Endothelial cell of umbilical vein (primary cell): ENCODE results near the gene PARS2. TPM values are rescaled to one million over a fixed set of nuclear protein-coding genes. Genes with fewer than 3 reads are reported as not detected.

Source experiments
- BruUV-seq: library from RNA; stranded (reverse); fragments of 400-500 nt; replicated peaks from 2 replicates; lab custom pipeline; 2021; lab: Mats Ljungman, UMichigan
- CTCF ChIA-PET: fragments of 300-600, 350-600 bp; sonication (Branson Sonifier 250); formaldehyde crosslinking; loops from one replicate; lab custom pipeline; 2021; ENCODE audit warnings: antibody characterized with exemption, inconsistent platforms; lab: Charles Lee
- POLR2A ChIA-PET: fragments of 300-600, 350-600 bp; sonication (Branson Sonifier 250); formaldehyde crosslinking; loops from one replicate; lab custom pipeline; 2021; ENCODE audit warnings: antibody characterized with exemption, inconsistent platforms; lab: Charles Lee
- DNase-seq: peaks from one replicate; pipeline ENCODE4 v3.0.0-alpha.2; 2011; ENCODE audit warnings: low read depth, low spot score
- FAIRE-seq: peaks from 2 replicates; lab custom pipeline; 2011; peaks lifted over from hg19 to GRCh38; lab: Jason Lieb, UNC
- H2AFZ ChIP-seq: 2 replicates; pipeline ENCODE4 v1.6.0; 2012; ENCODE audit warnings: low read depth, low read length, control low read depth, inconsistent platforms
- H3K27ac ChIP-seq: 2 replicates; pipeline ENCODE4 v1.5.1; 2011; ENCODE audit warnings: low read depth, mild to moderate bottlenecking, control low read depth, low read length, moderate library complexity; ENCODE audit not compliant: insufficient read depth
- H3K27me3 ChIP-seq, 2 experiments: 2 replicates each; pipeline versions ENCODE4 v1.6.0 to v1.6.1; 2011; ENCODE audit warnings: low read length in 2 of 2, mixed read lengths in 1 of 2; ENCODE audit not compliant: control insufficient read depth in 2 of 2, insufficient read depth in 2 of 2
- H3K36me3 ChIP-seq, 2 experiments: 2 replicates in 1 of 2; 3 replicates in 1 of 2; pipeline ENCODE4 v1.5.1; 2011; ENCODE audit warnings: low read length in 2 of 2, mild to moderate bottlenecking in 1 of 2, moderate library complexity in 1 of 2; ENCODE audit not compliant: control insufficient read depth in 2 of 2, insufficient read depth in 2 of 2; ENCODE audit errors: extremely low read depth in 1 of 2
- H3K4me1 ChIP-seq: 3 replicates; pipeline ENCODE4 v1.5.1; 2011; ENCODE audit warnings: mild to moderate bottlenecking, low read length; ENCODE audit not compliant: control insufficient read depth, insufficient read depth; ENCODE audit errors: extremely low read depth
- H3K4me2 ChIP-seq: 2 replicates; pipeline ENCODE4 v1.6.1; 2011; ENCODE audit warnings: low read length, control low read depth, mixed read lengths; ENCODE audit not compliant: insufficient read depth
- H3K4me3 ChIP-seq, 3 experiments: fragments of 200-600 bp in 1 of 3; sonication (generic), shearing (Covaris generic) in 1 of 3; replicated peaks in 1 of 3; 2 replicates each; pipeline ENCODE4 v1.5.1; 2011 to 2016; ENCODE audit warnings: control low read depth in 3 of 3, low read length in 3 of 3, mild to moderate bottlenecking in 2 of 3, inconsistent platforms in 1 of 3, low read depth in 1 of 3, moderate library complexity in 1 of 3; ENCODE audit not compliant: insufficient read depth in 1 of 3
- H3K79me2 ChIP-seq: 2 replicates; pipeline ENCODE4 v1.6.0; 2012; ENCODE audit warnings: low read length, inconsistent platforms; ENCODE audit not compliant: control insufficient read depth, insufficient read depth
- H3K9ac ChIP-seq: replicated peaks from 2 replicates; pipeline ENCODE3; 2011; ENCODE audit warnings: low read length, control low read depth; ENCODE audit not compliant: insufficient read depth; ENCODE audit errors: extremely low read depth
- H3K9me1 ChIP-seq: replicated peaks from 3 replicates; pipeline ENCODE4 v1.6.0; 2011; ENCODE audit warnings: mild to moderate bottlenecking, low read length; ENCODE audit not compliant: control insufficient read depth, insufficient read depth; ENCODE audit errors: extremely low read depth
- H3K9me3 ChIP-seq: replicated peaks from 2 replicates; pipeline ENCODE4 v1.5.1; 2012; ENCODE audit warnings: low read length, inconsistent platforms; ENCODE audit not compliant: control insufficient read depth, insufficient read depth
- H4K20me1 ChIP-seq: replicated peaks from 2 replicates; pipeline ENCODE3; 2011; ENCODE audit warnings: mild to moderate bottlenecking, low read length; ENCODE audit not compliant: control insufficient read depth, insufficient read depth; ENCODE audit errors: extremely low read depth
- CTCF ChIP-seq, 2 donors: IDR thresholded peaks; 1 replicate in 1 of 2; 2 replicates in 1 of 2; pipeline ENCODE4 v1.5.1; 2011; ENCODE audit warnings: low read length in 2 of 2, mild to moderate bottlenecking in 2 of 2, moderate library complexity in 2 of 2, control low read depth in 1 of 2, inconsistent platforms in 1 of 2, low read depth in 1 of 2; ENCODE audit not compliant: insufficient read depth in 1 of 2; ENCODE audit errors: extremely low read depth in 1 of 2
- EZH2 ChIP-seq: IDR thresholded peaks from 2 replicates; pipeline ENCODE4 v1.6.1; 2012; ENCODE audit warnings: borderline replicate concordance, low read depth, mild to moderate bottlenecking, moderate library complexity, low read length, inconsistent platforms; ENCODE audit not compliant: severe bottlenecking
- FOS ChIP-seq: IDR thresholded peaks from 2 replicates; pipeline ENCODE4 v1.6.1; 2011; ENCODE audit warnings: mild to moderate bottlenecking, low read length, moderate library complexity, borderline replicate concordance; ENCODE audit not compliant: insufficient read depth
- GATA2 ChIP-seq: IDR thresholded peaks from 2 replicates; pipeline ENCODE4 v1.7.0; 2011; ENCODE audit warnings: low read depth, mild to moderate bottlenecking, moderate library complexity, mixed read lengths, low read length; ENCODE audit not compliant: insufficient read length, insufficient read depth
- JUN ChIP-seq: IDR thresholded peaks from 2 replicates; pipeline ENCODE4 v1.6.1; 2011; ENCODE audit warnings: borderline replicate concordance, low read depth; ENCODE audit not compliant: insufficient read length, insufficient read depth
- POLR2A ChIP-seq: IDR thresholded peaks from 2 replicates; pipeline ENCODE4 v1.6.1; 2012; ENCODE audit warnings: low read depth, mild to moderate bottlenecking, control low read depth, low read length
- POLR2AphosphoS5 ChIP-seq: IDR thresholded peaks from 2 replicates; pipeline ENCODE4 v1.6.1; 2012; ENCODE audit warnings: low read depth, mild to moderate bottlenecking, control low read depth, low read length, moderate library complexity; ENCODE audit not compliant: insufficient read depth
- dilution Hi-C: fragments of 300-500 bp; cut with MboI; formaldehyde crosslinking; loops from one replicate; pipeline ENCODE4 v1.15.0; 2019; ENCODE audit warnings: low sequenced_read_pairs; ENCODE audit not compliant: extremely low pct_ligation_motif_present
- intact Hi-C: fragments of 100-400 bp; cut with micrococcal nuclease; formaldehyde crosslinking; loops from one replicate; pipeline ENCODE4 v1.10.0; 2022
- polyA plus RNA-seq, 4 experiments: library from polyadenylated mRNA; depleted of rRNA in 3 of 4; stranded (reverse) in 3 of 4; unstranded in 1 of 4; fragments of >200 nt; gene quantifications; 2 replicates each; pipeline versions ENCODE4 v1.2.1 to v1.2.3, GENCODE V29; 2011 to 2012; ENCODE audit warnings: missing spikeins in 1 of 4
- total RNA-seq: library from RNA; stranded (reverse); gene quantifications from 2 replicates; pipeline ENCODE4 v1.2.3, GENCODE V29; 2021
- TF ChIP-seq, protein P1 (sequence below): IDR thresholded peaks from 2 replicates; pipeline ENCODE4 v1.6.1; 2011; ENCODE audit not compliant: insufficient read depth, insufficient read length

The PARS2 gene
- total and polyA plus RNA-seq, 2 donors (not counting 3 experiments of a cell fraction or from before 2014, with no cell fraction given) = 2.0 to 3.8 TPM

DNA sequence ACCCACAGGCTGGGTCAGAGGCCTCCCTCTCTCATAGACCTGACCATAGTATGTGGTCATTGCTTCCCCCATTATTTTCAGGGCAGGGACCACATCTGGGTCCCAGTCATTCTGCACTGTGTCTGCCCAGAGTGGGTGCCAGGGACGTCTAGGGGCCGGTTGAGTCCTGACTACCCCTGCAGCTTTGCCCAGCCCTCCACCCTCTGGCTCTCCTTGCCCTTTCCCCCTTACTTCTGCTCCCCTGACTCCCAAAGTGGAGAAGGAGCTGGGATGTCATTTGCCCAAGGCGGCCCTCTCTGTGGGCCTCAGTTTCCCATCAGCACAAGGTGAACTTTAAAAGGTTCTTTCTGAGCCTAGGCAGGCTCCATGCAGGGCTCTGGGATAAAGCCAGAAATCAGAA lies 41.1 kb upstream of the PARS2 start:
- Histone ChIP-seq H3K27me3 (peaks cover 12 to 15% of the 10 kb centered on the region in 2 experiments), H4K20me1 (no peaks in the 10 kb centered on the region), H3K9me1 (no peaks in the 10 kb centered on the region), H3K9me3 (no peaks in the 10 kb centered on the region), H3K79me2 (no peaks in the 10 kb centered on the region), H3K27ac (no peak overlapping the region), H3K4me1 (peaks cover 4% of the 10 kb centered on the region), H3K9ac (no peak overlapping the region), H3K36me3 (no peaks in the 10 kb centered on the region), H3K4me2 (no peak overlapping the region), H2AFZ (no peak overlapping the region), H3K4me3 (no peak overlapping the region)
- POLR2A ChIA-PET = no interaction called here
- no peak for TF ChIP-seq JUN
- no peak for TF ChIP-seq CTCF (IDR thresholded peaks at IDR 0.05; ENCODE audit: extremely low read depth in 1 of 2, insufficient read depth in 1 of 2, low read depth in 1 of 2, low read length in 2 of 2)
- no peak for TF ChIP-seq FOS
- TF ChIP-seq POLR2A = no peak
- CTCF ChIA-PET = no interaction called here
- DNase-seq (no peak), FAIRE-seq (no peak)
- intact Hi-C loops = loop anchor here (5.0 kb wide), 1 partner anchor 733 kb away; no protein-coding TSS in a partner anchor
- dilution Hi-C loops = no loop called here
- BruUV-seq = no TSS peak

GRCh38 chr1:54804471-54805132 lies 40.3 kb upstream of the PARS2 start:
- no TSS peak for BruUV-seq
- H3K4me1 ChIP-seq = peaks cover 4% of the 10 kb centered on the region
- dilution Hi-C loops = no loop called here
- H3K27ac ChIP-seq = no peak overlapping the region
- H3K79me2 ChIP-seq = no peaks in the 10 kb centered on the region
- POLR2A ChIA-PET = no interaction called here
- no peaks in the 10 kb centered on the region for H3K36me3 ChIP-seq
- DNase-seq (no peak), FAIRE-seq (no peak)
- no peak overlapping the region for H3K4me2 ChIP-seq
- no peaks in the 10 kb centered on the region for H4K20me1 ChIP-seq
- CTCF ChIA-PET = interaction anchor here (0.8 to 0.9 kb wide), 2 partner anchors 11 to 305 kb away, joined by 3 to 4 read pairs; no protein-coding TSS in a partner anchor
- H3K9me3 ChIP-seq = no peaks in the 10 kb centered on the region
- H3K27me3 ChIP-seq = peaks cover 21 to 24% of the 10 kb centered on the region in 2 experiments
- H3K9me1 ChIP-seq = no peaks in the 10 kb centered on the region
- no peak overlapping the region for H3K9ac ChIP-seq
- H3K4me3 ChIP-seq = no peak overlapping the region
- intact Hi-C loops = loop anchor here (5.0 kb wide), 1 partner anchor 732 kb away; no protein-coding TSS in a partner anchor
- H2AFZ ChIP-seq = no peak overlapping the region
- TF ChIP-seq, protein P1, sequence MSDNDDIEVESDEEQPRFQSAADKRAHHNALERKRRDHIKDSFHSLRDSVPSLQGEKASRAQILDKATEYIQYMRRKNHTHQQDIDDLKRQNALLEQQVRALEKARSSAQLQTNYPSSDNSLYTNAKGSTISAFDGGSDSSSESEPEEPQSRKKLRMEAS = no peak
- TF ChIP-seq FOS (no peak), EZH2 (no peak), POLR2AphosphoS5 (no peak), POLR2A (no peak), JUN (no peak), GATA2 (no peak)
